ENCODE measurements around the gene UMOD. TPM values are rescaled to one million over a fixed set of nuclear protein-coding genes. Genes with fewer than 3 reads are reported as not detected.

UMOD gene
- total and polyA plus RNA-seq, 12 donors: not detected

DNA sequence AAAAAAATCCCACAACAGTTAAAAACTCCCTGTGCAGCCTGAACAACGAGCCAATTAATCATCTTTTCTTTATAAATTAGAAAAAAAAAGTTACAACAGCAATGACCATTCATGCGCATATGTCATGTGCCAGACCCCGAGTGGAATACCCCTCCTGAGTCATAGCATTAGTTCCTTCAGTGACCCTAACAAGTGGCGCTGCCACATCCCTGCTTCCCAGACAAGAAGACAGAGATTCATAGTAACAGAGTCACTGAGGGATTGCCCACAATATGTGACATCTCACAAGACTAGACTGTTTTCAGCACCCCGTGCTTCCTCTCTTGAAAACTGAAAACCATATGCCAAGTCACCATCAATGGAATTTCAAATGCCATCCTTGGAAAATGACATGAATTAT lies 7.9 kb downstream of the UMOD start:
- intact Hi-C loops (cut with DNase I): no loop called here
- TF ChIP-seq, protein P1, sequence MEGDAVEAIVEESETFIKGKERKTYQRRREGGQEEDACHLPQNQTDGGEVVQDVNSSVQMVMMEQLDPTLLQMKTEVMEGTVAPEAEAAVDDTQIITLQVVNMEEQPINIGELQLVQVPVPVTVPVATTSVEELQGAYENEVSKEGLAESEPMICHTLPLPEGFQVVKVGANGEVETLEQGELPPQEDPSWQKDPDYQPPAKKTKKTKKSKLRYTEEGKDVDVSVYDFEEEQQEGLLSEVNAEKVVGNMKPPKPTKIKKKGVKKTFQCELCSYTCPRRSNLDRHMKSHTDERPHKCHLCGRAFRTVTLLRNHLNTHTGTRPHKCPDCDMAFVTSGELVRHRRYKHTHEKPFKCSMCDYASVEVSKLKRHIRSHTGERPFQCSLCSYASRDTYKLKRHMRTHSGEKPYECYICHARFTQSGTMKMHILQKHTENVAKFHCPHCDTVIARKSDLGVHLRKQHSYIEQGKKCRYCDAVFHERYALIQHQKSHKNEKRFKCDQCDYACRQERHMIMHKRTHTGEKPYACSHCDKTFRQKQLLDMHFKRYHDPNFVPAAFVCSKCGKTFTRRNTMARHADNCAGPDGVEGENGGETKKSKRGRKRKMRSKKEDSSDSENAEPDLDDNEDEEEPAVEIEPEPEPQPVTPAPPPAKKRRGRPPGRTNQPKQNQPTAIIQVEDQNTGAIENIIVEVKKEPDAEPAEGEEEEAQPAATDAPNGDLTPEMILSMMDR (IDR thresholded peaks at IDR 0.05): no peak
- Histone ChIP-seq H3K4me1 (no peaks in the 10 kb centered on the region), H3K36me3 (no peaks in the 10 kb centered on the region), H3K27me3 (peaks cover 0 to 36% (median 26%) of the 10 kb centered on the region in 7 donors), H3K9me3 (no peaks in the 10 kb centered on the region), H3K27ac (no peak overlapping the region), H3K4me3 (no peak overlapping the region)
- 72 to 75% methylated on average over 5 of the region's 5 CpGs for WGBS, 2 donors
- ATAC-seq (no peak), DNase-seq (no peak)

DNA sequence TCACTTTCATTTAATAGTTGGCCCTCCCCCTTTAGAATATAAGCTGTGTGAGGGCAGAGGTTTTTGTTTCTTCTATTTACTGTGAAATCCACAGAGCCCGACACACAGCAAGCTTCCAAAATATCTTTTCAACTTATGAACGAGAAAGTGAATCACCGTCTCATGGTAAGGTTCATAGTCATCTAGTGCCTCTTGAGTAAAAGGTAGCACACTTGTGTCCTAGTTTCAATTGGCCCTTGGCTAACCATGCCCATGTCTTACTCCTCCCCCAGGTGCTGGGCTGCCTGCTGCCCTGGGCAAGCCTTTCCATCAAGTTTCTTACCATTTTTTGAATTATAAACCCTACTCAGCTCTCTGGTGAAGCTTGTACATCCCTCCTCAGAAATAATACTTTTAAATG lies 12.8 kb downstream of the UMOD start:
- Histone ChIP-seq H3K4me3 (no peak overlapping the region), H3K4me1 (no peaks in the 10 kb centered on the region), H3K27me3 (peaks cover 0 to 24% (median 9%) of the 10 kb centered on the region in 7 donors), H3K9me3 (no peaks in the 10 kb centered on the region), H3K36me3 (no peaks in the 10 kb centered on the region), H3K27ac (no peak overlapping the region)
- whole genome bisulfite sequencing, 2 donors: 83 to 85% methylated on average over 3 of the region's 3 CpGs
- intact Hi-C loops (cut with DNase I): no loop called here
- ATAC-seq (no peak), DNase-seq (no peak)
- TF ChIP-seq, protein P1 (IDR thresholded peaks at IDR 0.05): no peak

DNA sequence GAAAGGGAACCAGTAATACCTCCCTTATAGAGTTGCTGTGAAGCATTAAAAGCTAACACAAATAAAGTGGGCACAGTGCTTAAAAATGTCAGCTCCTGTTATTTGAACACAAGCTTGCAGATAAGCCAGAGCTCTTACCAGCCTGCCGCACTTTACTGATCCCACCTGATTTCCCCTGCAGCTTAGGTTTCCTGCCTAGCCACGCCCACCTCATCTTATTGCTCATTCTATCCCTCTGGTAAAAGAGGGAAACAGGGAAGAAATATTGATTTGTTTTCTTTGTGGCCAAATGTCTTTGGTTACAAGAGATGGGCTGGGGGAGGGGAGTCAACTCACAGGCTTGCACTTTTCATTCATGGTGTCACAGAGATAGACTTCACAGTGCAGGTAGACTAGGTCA lies 15.6 kb downstream of the UMOD start:
- Histone ChIP-seq H3K27me3 (peaks cover 0 to 36% (median 9%) of the 10 kb centered on the region in 7 donors), H3K4me1 (no peaks in the 10 kb centered on the region), H3K4me3 (no peak overlapping the region), H3K36me3 (no peaks in the 10 kb centered on the region), H3K9me3 (no peaks in the 10 kb centered on the region), H3K27ac (no peak overlapping the region)
- no peak for ATAC-seq
- WGBS, 2 donors: 44 to 46% methylated on average over 2 of the region's 2 CpGs
- TF ChIP-seq, protein P1 (IDR thresholded peaks at IDR 0.05): no peak
- no peak for DNase-seq
- intact Hi-C loops (cut with DNase I): no loop called here

DNA sequence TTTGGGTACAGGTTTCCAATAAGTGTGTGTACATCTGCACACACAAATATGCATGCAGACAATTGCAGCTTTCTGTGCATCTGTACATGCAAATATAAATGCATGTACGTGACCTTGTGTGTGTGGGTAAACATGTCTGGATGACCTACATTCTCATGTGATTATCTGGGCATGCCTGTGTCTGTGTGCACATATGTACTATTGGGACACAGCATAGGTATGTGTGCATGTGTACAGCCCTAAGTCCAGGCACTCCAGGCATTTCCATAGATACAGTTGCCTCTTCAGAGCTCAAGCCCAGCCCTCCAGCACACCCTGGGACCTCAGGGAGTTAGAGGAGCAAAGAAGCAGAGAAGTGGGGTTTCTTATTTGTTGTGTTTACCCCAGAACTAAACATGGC lies 18.1 kb downstream of the UMOD start:
- intact Hi-C loops (cut with DNase I): no loop called here
- no peaks in the 10 kb centered on the region for H3K9me3 ChIP-seq
- no peak overlapping the region for H3K4me3 ChIP-seq
- H3K27ac ChIP-seq: no peak overlapping the region
- DNase-seq (no peak), ATAC-seq (no peak)
- no peaks in the 10 kb centered on the region for H3K4me1 ChIP-seq
- H3K36me3 ChIP-seq: no peaks in the 10 kb centered on the region
- peaks cover 0 to 36% (median 10%) of the 10 kb centered on the region in 7 donors for H3K27me3 ChIP-seq
- WGBS, 2 donors: 75 to 79% methylated on average over 1 of the region's 1 CpG
- TF ChIP-seq, protein P1 (IDR thresholded peaks at IDR 0.05): no peak

Data from heart right ventricle (tissue), 16 donors.